HCT116 (cell line): ENCODE measurements around the gene SLC9A7. TPM values are rescaled to one million over a fixed set of nuclear protein-coding genes. Genes with fewer than 3 reads are reported as not detected.

ENCODE experiments used
- ATAC-seq: fragments of 200-7000 bp; cut with Tn5 transposase; 2 replicates; pipeline ENCODE4 v1.9.1; 2020; ENCODE audit warnings: mild to moderate bottlenecking, moderate library complexity
- BruUV-seq: library from RNA; stranded (reverse); fragments of 400-500 nt; replicated peaks from 2 replicates; lab custom pipeline; 2021; lab: Mats Ljungman, UMichigan
- CTCF ChIA-PET: fragments of 300-600 bp; sonication (Branson Sonifier 250); formaldehyde crosslinking; loops from one replicate; lab custom pipeline; 2021; ENCODE audit warnings: antibody characterized with exemption; lab: Charles Lee
- POLR2A ChIA-PET: fragments of 300-600, 350-600 bp; sonication (Branson Sonifier 250); formaldehyde crosslinking; loops from one replicate; lab custom pipeline; 2021; ENCODE audit warnings: antibody characterized with exemption; lab: Charles Lee
- RAD21 ChIA-PET, 2 experiments: fragments of 300-600 bp; sonication (Branson Sonifier 250); formaldehyde crosslinking; loops; one replicate each; lab custom pipeline; 2023; ENCODE audit warnings: low total read pairs in 2 of 2; ENCODE audit not compliant: uncharacterized antibody in 2 of 2, unreplicated experiment in 2 of 2, low non-redundant PET in 1 of 2; lab: Charles Lee
- DNase-seq: peaks from one replicate; pipeline ENCODE4 v3.0.0-alpha.2; 2010; ENCODE audit warnings: low read depth, low spot score
- H2AFZ ChIP-seq: fragments of 200-600 bp; shearing (Covaris generic), sonication (generic); 2 replicates; pipeline ENCODE4 v1.6.1; 2017; ENCODE audit warnings: low read depth, mixed run types, mixed read lengths, antibody characterized with exemption, low read length; ENCODE audit not compliant: poor library complexity, severe bottlenecking
- H3K27ac ChIP-seq: 2 replicates; pipeline ENCODE4 v1.5.1; 2012; ENCODE audit warnings: low read depth, low read length
- H3K27me3 ChIP-seq: fragments of 200-600 bp; sonication (generic); 2 replicates; pipeline ENCODE4 v1.6.1; 2016; ENCODE audit warnings: mixed run types, low read length, mixed read lengths; ENCODE audit not compliant: insufficient read depth
- H3K36me3 ChIP-seq, 2 experiments: fragments of 200-500 bp in 1 of 2; fragments of 200-600 bp in 1 of 2; sonication (Bioruptor generic) in 1 of 2; sonication (generic) in 1 of 2; 2 replicates each; pipeline versions ENCODE4 v1.5.1 to v1.6.1; 2014 to 2016; ENCODE audit warnings: low read length in 2 of 2, inconsistent platforms in 1 of 2, mixed read lengths in 1 of 2, mixed run types in 1 of 2; ENCODE audit not compliant: insufficient read depth in 2 of 2, control insufficient read depth in 1 of 2
- H3K4me1 ChIP-seq, 2 experiments: fragments of 200-600 bp in 1 of 2; sonication (generic) in 1 of 2; 2 replicates each; pipeline versions ENCODE4 v1.5.1 to v1.6.1; 2012 to 2017; ENCODE audit warnings: low read length in 2 of 2, inconsistent platforms in 1 of 2, mild to moderate bottlenecking in 1 of 2, mixed read lengths in 1 of 2, mixed run types in 1 of 2, moderate library complexity in 1 of 2; ENCODE audit not compliant: insufficient read depth in 2 of 2, control insufficient read depth in 1 of 2
- H3K4me2 ChIP-seq: fragments of 200-600 bp; sonication (generic); 2 replicates; pipeline ENCODE4 v1.6.1; 2017; ENCODE audit warnings: mixed run types, low read length, mixed read lengths
- H3K4me3 ChIP-seq, 2 experiments: fragments of 200-600 bp in 1 of 2; sonication (generic) in 1 of 2; replicated peaks in 1 of 2; 2 replicates each; pipeline ENCODE4 v1.5.1; 2011 to 2016; ENCODE audit warnings: low read length in 2 of 2, control low read depth in 1 of 2, low read depth in 1 of 2, mild to moderate bottlenecking in 1 of 2, mixed read lengths in 1 of 2, mixed run types in 1 of 2
- H3K79me2 ChIP-seq: fragments of 200-600 bp; sonication (generic); 2 replicates; pipeline ENCODE4 v1.6.1; 2017; ENCODE audit warnings: mild to moderate bottlenecking, mixed run types, low read length, moderate library complexity, mixed read lengths; ENCODE audit not compliant: insufficient read depth
- H3K9ac ChIP-seq: fragments of 200-600 bp; sonication (generic); 2 replicates; pipeline ENCODE4 v1.6.1; 2016; ENCODE audit warnings: low read length, mixed read lengths
- H3K9me2 ChIP-seq: fragments of 200-600 bp; sonication (generic), shearing (Covaris generic); 2 replicates; pipeline ENCODE4 v1.6.1; 2017; ENCODE audit warnings: mixed run types, mild to moderate bottlenecking, moderate library complexity; ENCODE audit not compliant: insufficient read depth
- H3K9me3 ChIP-seq, 2 experiments: fragments of 200-500 bp in 1 of 2; fragments of 200-600 bp in 1 of 2; sonication (Bioruptor generic) in 1 of 2; sonication (generic) in 1 of 2; 2 replicates each; pipeline ENCODE4 v1.6.1; 2014 to 2017; ENCODE audit warnings: low read length in 2 of 2, mixed read lengths in 2 of 2, inconsistent platforms in 1 of 2, low read depth in 1 of 2, mild to moderate bottlenecking in 1 of 2, mixed run types in 1 of 2, moderate library complexity in 1 of 2; ENCODE audit not compliant: control insufficient read depth in 1 of 2, insufficient read depth in 1 of 2
- H4K20me1 ChIP-seq: fragments of 200-600 bp; sonication (generic), shearing (Covaris generic); 2 replicates; pipeline ENCODE4 v1.6.1; 2017; ENCODE audit warnings: mixed run types, mild to moderate bottlenecking, moderate library complexity; ENCODE audit not compliant: insufficient read depth
- CBX3 ChIP-seq: IDR thresholded peaks from 2 replicates; pipeline ENCODE4 v1.6.1; 2012; ENCODE audit warnings: low read depth
- JUND ChIP-seq: IDR thresholded peaks from 2 replicates; pipeline ENCODE4 v1.6.1; 2012
- MAX ChIP-seq: IDR thresholded peaks from 2 replicates; pipeline ENCODE4 v1.6.1; 2012
- REST ChIP-seq: IDR thresholded peaks from 2 replicates; pipeline ENCODE4 v1.6.1; 2012; ENCODE audit warnings: low read depth
- SIN3A ChIP-seq: IDR thresholded peaks from 2 replicates; pipeline ENCODE4 v1.6.1; 2012; ENCODE audit warnings: low read depth
- SP1 ChIP-seq: IDR thresholded peaks from 2 replicates; pipeline ENCODE4 v1.6.1; 2012; ENCODE audit warnings: low read depth
- TCF7L2 ChIP-seq: IDR thresholded peaks from 2 replicates; pipeline ENCODE4 v1.7.0; 2011; ENCODE audit warnings: borderline replicate concordance, inconsistent platforms; ENCODE audit not compliant: insufficient read depth, insufficient read length; ENCODE audit errors: extremely low read depth
- YY1 ChIP-seq: IDR thresholded peaks from 2 replicates; pipeline ENCODE4 v1.6.1; 2011; ENCODE audit warnings: low read length, low read depth, moderate library complexity, mild to moderate bottlenecking; ENCODE audit not compliant: insufficient replicate concordance; ENCODE audit errors: extremely low read depth
- ZBTB33 ChIP-seq: IDR thresholded peaks from 2 replicates; pipeline ENCODE4 v1.6.1; 2011; ENCODE audit warnings: mild to moderate bottlenecking, low read length, moderate library complexity; ENCODE audit not compliant: insufficient replicate concordance; ENCODE audit errors: extremely low read depth
- ZNF274 ChIP-seq: fragments of 200-500 bp; sonication (Bioruptor generic); IDR thresholded peaks from 2 replicates; pipeline ENCODE4 v1.6.1; 2014; ENCODE audit warnings: mild to moderate bottlenecking, low read depth, low read length, inconsistent platforms
- intact Hi-C: fragments of 100-400 bp; cut with micrococcal nuclease; formaldehyde crosslinking; loops from 2 replicates; pipeline ENCODE4 v1.10.0; 2022
- total RNA-seq: library from RNA; stranded (reverse); gene quantifications from one replicate; pipeline ENCODE4 v1.2.1, GENCODE V29; 2021; ENCODE audit not compliant: unreplicated experiment

Gene SLC9A7
- total RNA-seq, 1 experiment from 2014 or later: 18.6 TPM

GRCh38 chrX:46710927-46711623 is 47.8 kb downstream of the SLC9A7 start:
- Histone ChIP-seq H3K36me3 (no peaks in the 10 kb centered on the region), H3K27me3 (no peaks in the 10 kb centered on the region), H3K4me2 (peak overlapping the region; percentile 12; the same call in 1 of the 2 replicates), H2AFZ (no peak overlapping the region), H3K27ac (no peak overlapping the region), H3K79me2 (0 out of 2 replicates have a peak, but pooled peaks cover 4% of the 10 kb centered on the region), H3K9me2 (no peaks in the 10 kb centered on the region), H3K4me3 (no peak overlapping the region), H4K20me1 (no peaks in the 10 kb centered on the region), H3K9ac (no peak overlapping the region), H3K4me1 (peaks cover 7 to 25% of the 10 kb centered on the region in 2 experiments; a peak in 2 of 4 replicates), H3K9me3 (no peaks in the 10 kb centered on the region)
- intact Hi-C loops: no loop called here
- BruUV-seq: no TSS peak
- no peak for DNase-seq
- no peak for ATAC-seq
- ChIA-PET CTCF (no interaction called here), POLR2A (no interaction called here), RAD21 (no interaction called here)
- no peak for TF ChIP-seq CBX3
- TF ChIP-seq TCF7L2: no peak
- no peak for TF ChIP-seq MAX
- no peak for TF ChIP-seq ZNF274
- TF ChIP-seq SIN3A: no peak
- no peak for TF ChIP-seq REST
- no peak for TF ChIP-seq ZBTB33
- TF ChIP-seq YY1: no peak
- no peak for TF ChIP-seq SP1
- TF ChIP-seq JUND: no peak
- TF ChIP-seq, all 23 proteins: peak for 0
